ENCODE measurements around the gene CHCHD6.

- TF ChIP-seq POLR2A (IDR thresholded peaks at IDR 0.05; ENCODE audit: low read length) (no peak), GATA1 (IDR thresholded peaks at IDR 0.05; ENCODE audit: low read depth, low read length) (no peak)
These were observed 225.0 kb downstream of the CHCHD6 start for GRCh38 chr3:126928921-126929474.

Measured in erythroblast (primary cell).